Gastrocnemius medialis (tissue), 4 donors: ENCODE results near the gene KPNA3.

Experiments used
- CTCF ChIP-seq, 5 experiments: fragments of 450-650 bp in 3 of 5; fragments of 200-600 bp in 2 of 5; sonication (generic) in 2 of 5; IDR thresholded peaks in 4 of 5; conservative IDR thresholded peaks in 1 of 5; 1 replicate in 4 of 5; 2 replicates in 1 of 5; pipeline ENCODE4 v1.5.1; 2016 to 2019; ENCODE audit warnings: antibody characterized with exemption in 5 of 5, mild to moderate bottlenecking in 3 of 5, moderate library complexity in 3 of 5
- POLR2A ChIP-seq, 2 donors: fragments of 450-650 bp; IDR thresholded peaks; one replicate each; pipeline ENCODE4 v1.6.1; 2017; ENCODE audit warnings: antibody characterized with exemption in 2 of 2, mild to moderate bottlenecking in 2 of 2, moderate library complexity in 2 of 2

- TF ChIP-seq CTCF (IDR thresholded peaks at IDR 0.05 in 4 of 5, conservative IDR thresholded peaks at IDR 0.05 in 1 of 5) = no peak
- no peak for TF ChIP-seq POLR2A (IDR thresholded peaks at IDR 0.05)
Observed at GRCh38 chr13:49697468-49697867, 95.0 kb downstream of the KPNA3 start.
